ENCODE measurements around the gene PNPLA2. TPM values are rescaled to one million over a fixed set of nuclear protein-coding genes. Genes with fewer than 3 reads are reported as not detected.

Gene PNPLA2
- total and polyA plus RNA-seq, 10 of the 15 experiments (the other 5 are each of a cell fraction or from before 2014, with no cell fraction given), result 0.19 to 34.0 (median 8.1) TPM

DNA sequence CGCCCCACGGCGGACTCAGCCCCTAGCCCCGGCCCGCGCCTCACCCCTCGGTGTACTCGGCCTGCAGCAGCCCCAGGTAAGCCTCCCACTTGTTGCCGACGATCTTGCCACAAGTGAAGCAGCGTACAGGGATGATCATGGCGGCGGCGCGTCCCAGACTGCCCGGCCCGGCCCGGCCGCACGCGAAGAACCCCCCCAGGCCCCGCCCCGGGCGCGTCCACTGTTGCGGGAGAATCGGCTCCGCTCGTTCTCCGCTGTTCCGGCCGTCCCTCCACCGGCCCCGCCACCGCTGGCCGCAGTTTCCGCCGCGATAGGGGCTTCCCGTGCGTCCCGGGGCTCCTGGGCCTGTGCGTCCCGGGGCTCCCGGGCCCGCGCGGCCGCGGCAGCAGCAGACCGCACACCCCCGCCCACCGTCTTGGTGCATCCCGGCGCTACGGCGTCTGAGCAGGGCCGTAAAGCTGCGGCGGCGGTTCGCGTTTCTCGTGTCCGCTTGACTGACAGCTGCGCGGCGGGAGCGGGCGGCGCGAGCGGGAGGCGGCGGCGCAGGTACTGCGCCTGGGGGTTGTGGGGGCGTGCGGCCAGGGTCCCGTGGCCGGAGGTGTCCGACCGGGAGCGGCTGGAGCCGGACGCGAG is 23.8 kb downstream of the PNPLA2 start, which contains the start of the genes POLR2L and TSPAN4 (continued):
- TF ChIP-seq, protein P1, sequence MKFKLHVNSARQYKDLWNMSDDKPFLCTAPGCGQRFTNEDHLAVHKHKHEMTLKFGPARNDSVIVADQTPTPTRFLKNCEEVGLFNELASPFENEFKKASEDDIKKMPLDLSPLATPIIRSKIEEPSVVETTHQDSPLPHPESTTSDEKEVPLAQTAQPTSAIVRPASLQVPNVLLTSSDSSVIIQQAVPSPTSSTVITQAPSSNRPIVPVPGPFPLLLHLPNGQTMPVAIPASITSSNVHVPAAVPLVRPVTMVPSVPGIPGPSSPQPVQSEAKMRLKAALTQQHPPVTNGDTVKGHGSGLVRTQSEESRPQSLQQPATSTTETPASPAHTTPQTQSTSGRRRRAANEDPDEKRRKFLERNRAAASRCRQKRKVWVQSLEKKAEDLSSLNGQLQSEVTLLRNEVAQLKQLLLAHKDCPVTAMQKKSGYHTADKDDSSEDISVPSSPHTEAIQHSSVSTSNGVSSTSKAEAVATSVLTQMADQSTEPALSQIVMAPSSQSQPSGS (IDR thresholded peaks at IDR 0.05; ENCODE audit: low read length), result no peak
- TF ChIP-seq TCF12 (IDR thresholded peaks at IDR 0.05; ENCODE audit: low read depth, low read length) (peak; percentile 65; the same call in 1 of the 2 replicates), SIN3A (IDR thresholded peaks at IDR 0.05; ENCODE audit: low read depth, low read length) (peak; percentile 82; the same call in 1 of the 2 replicates), RCOR1 (conservative IDR thresholded peaks at IDR 0.05; ENCODE audit: low read depth, low read length) (no peak), ZBED1 (IDR thresholded peaks at IDR 0.05; ENCODE audit: borderline replicate concordance) (no peak), SP1 (IDR thresholded peaks at IDR 0.05; ENCODE audit: low read depth, low read length) (peak; percentile 78), KDM1A (IDR thresholded peaks at IDR 0.05; ENCODE audit: borderline replicate concordance) (no peak), JUND (IDR thresholded peaks at IDR 0.05; ENCODE audit: low read depth, low read length) (peak; percentile 99), ZNF24 (IDR thresholded peaks at IDR 0.05) (no peak), SMAD1 (IDR thresholded peaks at IDR 0.05; ENCODE audit: low read depth, partially characterized antibody) (no peak), PAX5 (IDR thresholded peaks at IDR 0.05; ENCODE audit: borderline replicate concordance, low read depth, low read length) (no peak), BCL11A (IDR thresholded peaks at IDR 0.05; ENCODE audit: low read depth, low read length) (no peak), CREB1 (IDR thresholded peaks at IDR 0.05; ENCODE audit: low read depth) (0 out of 2 replicates have a peak, but pooled peaks have one; percentile 11), YBX1 (IDR thresholded peaks at IDR 0.05) (no peak), TARDBP (IDR thresholded peaks at IDR 0.05; ENCODE audit: borderline replicate concordance) (no peak), STAT3 (IDR thresholded peaks at IDR 0.05; ENCODE audit: low read depth, low read length) (no peak), WRNIP1 (IDR thresholded peaks at IDR 0.05; ENCODE audit: borderline replicate concordance, low read depth, low read length) (no peak), EP300 (IDR thresholded peaks at IDR 0.05; ENCODE audit: borderline replicate concordance in 1 of 2, control insufficient read depth in 1 of 2, low read depth in 2 of 2, low read length in 2 of 2) (0 out of 4 replicates have a peak, but pooled peaks of 1 of the 2 experiments have one; percentile 10), BACH1 (IDR thresholded peaks at IDR 0.05; ENCODE audit: borderline replicate concordance) (peak; percentile 88), HDAC2 (IDR thresholded peaks at IDR 0.05) (no peak), FOXK2 (IDR thresholded peaks at IDR 0.05) (peak; percentile 98), SRF (IDR thresholded peaks at IDR 0.05; ENCODE audit: low read depth in 2 of 2, low read length in 2 of 2) (no peak), GATAD2B (conservative IDR thresholded peaks at IDR 0.05; ENCODE audit: low read depth) (peak; percentile 91)
- TF ChIP-seq, protein P2, sequence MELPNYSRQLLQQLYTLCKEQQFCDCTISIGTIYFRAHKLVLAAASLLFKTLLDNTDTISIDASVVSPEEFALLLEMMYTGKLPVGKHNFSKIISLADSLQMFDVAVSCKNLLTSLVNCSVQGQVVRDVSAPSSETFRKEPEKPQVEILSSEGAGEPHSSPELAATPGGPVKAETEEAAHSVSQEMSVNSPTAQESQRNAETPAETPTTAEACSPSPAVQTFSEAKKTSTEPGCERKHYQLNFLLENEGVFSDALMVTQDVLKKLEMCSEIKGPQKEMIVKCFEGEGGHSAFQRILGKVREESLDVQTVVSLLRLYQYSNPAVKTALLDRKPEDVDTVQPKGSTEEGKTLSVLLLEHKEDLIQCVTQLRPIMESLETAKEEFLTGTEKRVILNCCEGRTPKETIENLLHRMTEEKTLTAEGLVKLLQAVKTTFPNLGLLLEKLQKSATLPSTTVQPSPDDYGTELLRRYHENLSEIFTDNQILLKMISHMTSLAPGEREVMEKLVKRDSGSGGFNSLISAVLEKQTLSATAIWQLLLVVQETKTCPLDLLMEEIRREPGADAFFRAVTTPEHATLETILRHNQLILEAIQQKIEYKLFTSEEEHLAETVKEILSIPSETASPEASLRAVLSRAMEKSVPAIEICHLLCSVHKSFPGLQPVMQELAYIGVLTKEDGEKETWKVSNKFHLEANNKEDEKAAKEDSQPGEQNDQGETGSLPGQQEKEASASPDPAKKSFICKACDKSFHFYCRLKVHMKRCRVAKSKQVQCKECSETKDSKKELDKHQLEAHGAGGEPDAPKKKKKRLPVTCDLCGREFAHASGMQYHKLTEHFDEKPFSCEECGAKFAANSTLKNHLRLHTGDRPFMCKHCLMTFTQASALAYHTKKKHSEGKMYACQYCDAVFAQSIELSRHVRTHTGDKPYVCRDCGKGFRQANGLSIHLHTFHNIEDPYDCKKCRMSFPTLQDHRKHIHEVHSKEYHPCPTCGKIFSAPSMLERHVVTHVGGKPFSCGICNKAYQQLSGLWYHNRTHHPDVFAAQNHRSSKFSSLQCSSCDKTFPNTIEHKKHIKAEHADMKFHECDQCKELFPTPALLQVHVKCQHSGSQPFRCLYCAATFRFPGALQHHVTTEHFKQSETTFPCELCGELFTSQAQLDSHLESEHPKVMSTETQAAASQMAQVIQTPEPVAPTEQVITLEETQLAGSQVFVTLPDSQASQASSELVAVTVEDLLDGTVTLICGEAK (IDR thresholded peaks at IDR 0.05; ENCODE audit: borderline replicate concordance), result no peak

Data from GM12878 (cell line).